Measurements from ENCODE around the gene ADTRP.

DNA sequence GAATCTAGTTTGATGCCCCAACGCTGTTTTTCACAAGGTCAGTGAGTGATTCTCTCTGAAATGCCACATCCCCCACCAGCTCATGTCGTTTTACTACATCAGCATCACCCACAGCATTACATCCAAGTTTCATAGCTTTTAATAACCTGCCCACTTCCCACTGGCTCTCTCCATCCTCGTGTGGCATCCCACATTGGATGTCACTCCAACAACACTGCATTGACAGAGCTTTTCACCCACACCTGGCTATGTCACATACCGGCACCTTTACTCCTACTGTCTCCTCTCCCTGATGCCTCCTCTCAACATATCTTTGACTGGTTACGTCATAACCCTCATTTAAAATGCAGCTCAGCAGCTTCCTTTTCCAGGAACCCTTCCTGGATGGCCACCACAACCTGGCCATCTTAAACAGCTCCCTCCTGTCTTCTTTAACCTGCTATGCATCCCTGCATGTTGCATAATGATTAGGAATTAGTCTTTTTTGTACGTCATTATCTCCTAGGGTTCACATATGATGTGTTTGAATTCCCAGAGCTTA, 5.0 kb upstream of the ADTRP start:
- TF ChIP-seq, protein P1, sequence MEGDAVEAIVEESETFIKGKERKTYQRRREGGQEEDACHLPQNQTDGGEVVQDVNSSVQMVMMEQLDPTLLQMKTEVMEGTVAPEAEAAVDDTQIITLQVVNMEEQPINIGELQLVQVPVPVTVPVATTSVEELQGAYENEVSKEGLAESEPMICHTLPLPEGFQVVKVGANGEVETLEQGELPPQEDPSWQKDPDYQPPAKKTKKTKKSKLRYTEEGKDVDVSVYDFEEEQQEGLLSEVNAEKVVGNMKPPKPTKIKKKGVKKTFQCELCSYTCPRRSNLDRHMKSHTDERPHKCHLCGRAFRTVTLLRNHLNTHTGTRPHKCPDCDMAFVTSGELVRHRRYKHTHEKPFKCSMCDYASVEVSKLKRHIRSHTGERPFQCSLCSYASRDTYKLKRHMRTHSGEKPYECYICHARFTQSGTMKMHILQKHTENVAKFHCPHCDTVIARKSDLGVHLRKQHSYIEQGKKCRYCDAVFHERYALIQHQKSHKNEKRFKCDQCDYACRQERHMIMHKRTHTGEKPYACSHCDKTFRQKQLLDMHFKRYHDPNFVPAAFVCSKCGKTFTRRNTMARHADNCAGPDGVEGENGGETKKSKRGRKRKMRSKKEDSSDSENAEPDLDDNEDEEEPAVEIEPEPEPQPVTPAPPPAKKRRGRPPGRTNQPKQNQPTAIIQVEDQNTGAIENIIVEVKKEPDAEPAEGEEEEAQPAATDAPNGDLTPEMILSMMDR (IDR thresholded peaks at IDR 0.05), result no peak
- TF ChIP-seq POLR2A (IDR thresholded peaks at IDR 0.05; ENCODE audit: low read depth), result no peak

All from esophagus muscularis mucosa (tissue), 3 donors.